ENCODE measurements around the gene PDGFRB.

PDGFRB gene

DNA sequence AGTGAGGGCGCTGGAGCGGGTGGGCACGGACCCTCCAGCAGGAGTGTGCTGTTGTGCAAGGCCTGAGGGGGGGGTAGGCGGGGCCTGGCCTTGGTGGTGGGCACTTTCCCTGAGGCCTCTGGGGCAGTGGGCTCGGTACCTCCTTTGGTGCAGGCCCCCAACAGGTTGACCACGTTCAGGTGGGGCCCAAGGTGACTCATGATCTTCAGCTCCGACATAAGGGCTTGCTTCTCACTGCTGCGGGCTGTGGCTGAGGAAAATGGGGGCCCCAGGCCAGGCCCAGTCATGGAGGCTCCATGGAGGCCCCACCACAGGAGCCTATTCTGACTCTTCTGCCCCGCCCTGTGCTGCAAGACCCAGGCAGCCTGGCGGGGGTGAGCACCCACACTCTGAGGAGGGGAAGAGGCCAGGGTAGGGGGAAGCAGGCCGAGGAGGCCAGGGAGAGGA lies 31.5 kb downstream of the PDGFRB start:
- Histone ChIP-seq H3K4me3 (ENCODE audit: low read depth in 1 of 2, low read length in 2 of 2) (no peak overlapping the region), H3K4me1 (ENCODE audit: insufficient read depth, low read length) (no peaks in the 10 kb centered on the region), H3K9me3 (ENCODE audit: low read length) (no peaks in the 10 kb centered on the region), H3K27me3 (ENCODE audit: control insufficient read depth in 1 of 2, insufficient read depth in 2 of 2, low read length in 2 of 2) (no peaks in the 10 kb centered on the region), H3K27ac (ENCODE audit: low read depth, low read length) (no peak overlapping the region), H3K9ac (ENCODE audit: low read length) (no peak overlapping the region), H3K36me3 (ENCODE audit: insufficient read depth, low read length) (peaks cover 31% of the 10 kb centered on the region)

DNA sequence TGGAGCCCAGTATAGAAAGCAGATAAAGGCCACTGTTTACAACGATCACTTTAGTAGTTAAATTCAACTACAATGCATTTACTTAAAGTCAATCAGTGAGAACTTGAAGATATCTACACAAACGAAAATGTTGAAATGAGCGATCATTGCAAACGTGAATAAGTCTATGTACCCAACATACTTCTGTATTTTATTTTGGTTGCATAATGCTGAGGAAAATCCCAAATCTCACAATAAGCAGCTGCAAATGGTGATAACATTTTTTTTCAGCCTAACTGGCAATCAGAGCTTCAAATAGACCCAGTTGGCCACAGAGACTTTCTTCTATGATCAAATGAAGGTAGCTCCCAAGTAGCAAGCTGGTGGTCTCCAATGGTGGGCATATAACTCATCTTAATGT lies 32.1 kb downstream of the PDGFRB start:
- H3K4me1 ChIP-seq (ENCODE audit: insufficient read depth, low read length), result no peaks in the 10 kb centered on the region
- H3K9ac ChIP-seq (ENCODE audit: low read length), result no peak overlapping the region
- H3K9me3 ChIP-seq (ENCODE audit: low read length), result no peaks in the 10 kb centered on the region
- H3K27me3 ChIP-seq (ENCODE audit: control insufficient read depth in 1 of 2, insufficient read depth in 2 of 2, low read length in 2 of 2), result no peaks in the 10 kb centered on the region
- H3K4me3 ChIP-seq (ENCODE audit: low read depth in 1 of 2, low read length in 2 of 2), result no peak overlapping the region
- no peak overlapping the region for H3K27ac ChIP-seq (ENCODE audit: low read depth, low read length)
- peaks cover 25% of the 10 kb centered on the region for H3K36me3 ChIP-seq (ENCODE audit: insufficient read depth, low read length)

DNA sequence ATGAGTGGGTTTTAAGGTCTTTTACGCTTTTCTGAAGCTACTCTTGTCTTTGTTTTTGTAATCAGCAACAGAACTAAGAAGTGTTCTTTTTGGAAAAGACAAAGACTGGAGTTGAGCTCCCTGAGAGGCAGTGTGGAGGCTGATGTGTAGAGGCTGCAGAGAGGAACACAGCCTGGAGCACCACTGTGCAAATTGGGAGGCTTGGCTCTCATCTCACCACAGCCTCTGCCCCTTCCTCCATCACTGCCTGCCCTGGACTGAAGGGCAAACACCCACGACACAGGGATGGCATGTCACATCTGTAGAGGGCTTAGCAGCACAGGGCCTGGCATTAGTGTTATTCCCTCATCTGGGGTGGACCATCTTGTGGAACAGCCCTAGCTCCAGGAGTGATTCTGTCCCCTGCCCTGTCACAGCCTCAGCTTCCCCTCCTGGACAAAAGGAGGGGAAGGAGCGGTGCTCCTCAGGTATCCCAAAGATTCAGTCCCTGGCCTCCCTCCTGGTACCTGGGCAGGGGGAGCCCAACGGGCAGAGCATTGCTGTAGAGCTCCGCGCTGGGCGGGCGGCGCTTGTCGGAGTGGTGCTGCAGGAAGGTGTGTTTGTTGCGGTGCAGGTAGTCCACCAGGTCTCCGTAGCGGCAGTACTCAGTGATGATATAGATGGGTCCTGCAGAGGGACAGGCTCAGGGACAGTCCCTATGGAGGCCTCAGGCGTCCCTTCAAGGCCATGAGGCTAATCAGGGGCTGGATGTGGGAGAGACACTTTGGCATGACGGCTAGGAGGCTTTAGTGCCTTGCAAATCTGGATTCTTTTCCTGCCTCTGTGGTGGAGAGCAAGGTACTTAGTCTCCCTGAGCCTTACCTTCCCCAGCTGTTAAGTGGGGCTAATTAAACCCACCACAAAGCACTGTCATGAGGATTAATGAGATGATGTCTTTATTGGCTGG lies 32.8 kb downstream of the PDGFRB start:
- Histone ChIP-seq H3K36me3 (ENCODE audit: insufficient read depth, low read length) (peaks cover 19% of the 10 kb centered on the region), H3K4me1 (ENCODE audit: insufficient read depth, low read length) (no peaks in the 10 kb centered on the region), H3K9me3 (ENCODE audit: low read length) (no peaks in the 10 kb centered on the region), H3K9ac (ENCODE audit: low read length) (no peak overlapping the region), H3K27ac (ENCODE audit: low read depth, low read length) (no peak overlapping the region), H3K27me3 (ENCODE audit: control insufficient read depth in 1 of 2, insufficient read depth in 2 of 2, low read length in 2 of 2) (no peaks in the 10 kb centered on the region), H3K4me3 (ENCODE audit: low read depth in 1 of 2, low read length in 2 of 2) (no peak overlapping the region)

DNA sequence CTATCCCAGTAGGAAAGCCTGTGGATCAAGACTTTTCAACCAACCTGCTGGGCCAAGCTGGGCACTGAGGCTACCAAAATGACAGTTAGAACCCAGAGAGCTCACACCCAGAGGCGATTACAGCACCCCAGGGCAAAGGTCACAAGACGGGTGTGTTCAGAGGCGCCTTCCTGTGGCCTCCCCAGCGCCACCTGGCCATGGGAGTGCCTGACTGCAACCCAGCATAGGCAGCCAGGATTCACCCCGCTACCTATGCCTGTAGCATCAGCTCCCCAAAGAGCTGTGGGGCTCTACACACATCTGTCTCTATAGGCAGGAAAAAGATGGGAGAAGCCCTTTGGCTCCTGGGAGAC lies 33.5 kb downstream of the PDGFRB start:
- Histone ChIP-seq H3K27me3 (ENCODE audit: control insufficient read depth in 1 of 2, insufficient read depth in 2 of 2, low read length in 2 of 2) (no peaks in the 10 kb centered on the region), H3K4me3 (ENCODE audit: low read depth in 1 of 2, low read length in 2 of 2) (no peak overlapping the region), H3K4me1 (ENCODE audit: insufficient read depth, low read length) (no peaks in the 10 kb centered on the region), H3K27ac (ENCODE audit: low read depth, low read length) (no peak overlapping the region), H3K9me3 (ENCODE audit: low read length) (no peaks in the 10 kb centered on the region), H3K9ac (ENCODE audit: low read length) (no peak overlapping the region), H3K36me3 (ENCODE audit: insufficient read depth, low read length) (peaks cover 19% of the 10 kb centered on the region)

DNA sequence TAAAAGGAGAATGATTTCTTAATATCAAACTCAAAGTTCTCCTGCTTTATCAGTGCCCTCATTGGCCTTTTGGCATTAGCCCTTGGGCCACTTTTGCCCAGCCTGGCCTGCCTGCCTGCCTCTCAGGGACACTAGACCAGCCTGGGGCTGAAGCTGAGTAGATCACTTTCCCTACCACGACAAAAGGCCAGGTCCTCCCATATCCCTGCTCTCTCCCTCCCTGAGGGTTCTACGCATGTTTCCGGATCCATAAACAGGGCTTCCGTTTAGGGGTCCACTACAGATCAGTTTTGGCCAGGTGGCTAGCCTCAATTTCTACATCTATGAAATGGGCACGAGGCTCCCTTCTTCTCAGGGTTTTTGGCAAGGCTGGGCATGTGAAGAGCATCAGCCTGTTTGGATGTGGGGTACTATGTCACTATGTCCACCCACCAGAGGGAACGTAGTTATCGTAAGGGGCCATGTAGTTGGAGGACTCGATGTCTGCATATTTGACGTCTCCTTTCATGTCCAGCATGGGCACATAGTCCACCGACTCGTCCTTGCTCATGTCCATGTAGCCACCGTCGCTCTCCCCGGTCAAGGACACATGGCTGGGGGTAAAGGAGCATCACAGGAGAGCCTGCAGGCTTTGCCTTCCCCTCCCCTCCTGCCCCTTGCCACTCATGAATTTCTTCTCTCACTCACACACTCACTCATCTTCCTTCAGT lies 34.0 kb downstream of the PDGFRB start:
- no peaks in the 10 kb centered on the region for H3K27me3 ChIP-seq (ENCODE audit: control insufficient read depth in 1 of 2, insufficient read depth in 2 of 2, low read length in 2 of 2)
- H3K27ac ChIP-seq (ENCODE audit: low read depth, low read length), result no peak overlapping the region
- no peak overlapping the region for H3K4me3 ChIP-seq (ENCODE audit: low read depth in 1 of 2, low read length in 2 of 2)
- no peaks in the 10 kb centered on the region for H3K4me1 ChIP-seq (ENCODE audit: insufficient read depth, low read length)
- peaks cover 19% of the 10 kb centered on the region for H3K36me3 ChIP-seq (ENCODE audit: insufficient read depth, low read length)
- H3K9me3 ChIP-seq (ENCODE audit: low read length), result no peaks in the 10 kb centered on the region
- H3K9ac ChIP-seq (ENCODE audit: low read length), result no peak overlapping the region

DNA sequence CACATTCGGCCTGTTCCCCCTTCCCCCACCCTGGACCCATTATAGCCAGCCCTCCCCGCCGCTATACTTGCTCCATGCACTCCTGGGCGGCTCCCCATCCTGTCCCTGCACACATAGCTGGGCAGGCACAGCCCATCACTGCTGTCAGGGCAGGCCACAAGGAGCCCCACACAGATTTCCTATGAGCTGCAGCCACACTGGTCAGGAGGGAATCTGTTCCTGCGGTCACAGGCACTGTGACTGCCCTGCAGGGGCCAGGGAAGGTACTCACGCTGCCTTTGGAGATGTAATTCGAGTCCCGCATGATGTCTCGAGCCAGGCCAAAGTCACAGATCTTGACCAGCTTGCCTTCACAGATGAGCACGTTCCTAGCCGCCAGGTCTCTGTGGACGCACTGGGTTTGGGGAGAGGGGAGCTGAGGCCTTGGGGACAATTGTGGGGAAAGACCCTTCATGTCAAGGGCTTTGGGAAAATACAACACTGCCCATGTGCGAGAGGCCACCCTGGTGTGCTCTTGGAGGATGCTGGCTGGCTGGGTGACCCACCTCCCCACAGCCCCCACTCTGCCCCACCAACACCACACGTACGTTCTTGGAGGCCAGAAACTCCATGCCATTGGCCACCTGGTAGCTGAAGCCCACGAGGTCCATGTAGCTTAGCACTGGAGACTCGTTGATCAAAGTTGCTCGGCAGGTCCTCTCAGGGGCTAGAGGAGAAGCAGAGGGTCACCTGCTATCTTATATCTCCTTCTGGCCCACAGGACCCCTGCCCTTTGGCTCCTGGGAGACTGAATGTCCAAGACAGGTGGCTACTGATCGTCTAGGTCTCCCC lies 34.8 kb downstream of the PDGFRB start:
- Histone ChIP-seq H3K36me3 (ENCODE audit: insufficient read depth, low read length) (peaks cover 19% of the 10 kb centered on the region), H3K27ac (ENCODE audit: low read depth, low read length) (no peak overlapping the region), H3K4me1 (ENCODE audit: insufficient read depth, low read length) (no peaks in the 10 kb centered on the region), H3K4me3 (ENCODE audit: low read depth in 1 of 2, low read length in 2 of 2) (no peak overlapping the region), H3K27me3 (ENCODE audit: control insufficient read depth in 1 of 2, insufficient read depth in 2 of 2, low read length in 2 of 2) (no peaks in the 10 kb centered on the region), H3K9ac (ENCODE audit: low read length) (no peak overlapping the region), H3K9me3 (ENCODE audit: low read length) (no peaks in the 10 kb centered on the region)

DNA sequence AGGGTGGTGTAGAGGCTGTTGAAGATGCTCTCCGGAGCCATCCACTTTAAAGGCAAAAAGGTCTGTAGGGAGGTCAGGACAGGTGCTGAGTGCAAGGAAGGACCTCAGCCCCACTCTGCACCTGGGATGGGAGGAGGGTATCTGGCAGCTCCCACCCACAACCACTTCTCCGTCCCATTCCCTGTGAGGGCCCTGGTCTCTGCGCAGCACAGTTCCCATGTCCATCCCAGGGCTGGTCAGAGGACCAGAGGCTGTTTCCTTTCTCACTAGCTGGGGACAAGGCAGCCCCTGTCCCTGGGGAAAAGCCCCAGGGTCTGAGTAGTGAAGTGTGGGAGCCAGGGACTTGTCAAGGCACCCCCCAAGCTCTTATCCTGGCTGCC lies 35.6 kb downstream of the PDGFRB start:
- no peaks in the 10 kb centered on the region for H3K4me1 ChIP-seq (ENCODE audit: insufficient read depth, low read length)
- H3K27me3 ChIP-seq (ENCODE audit: control insufficient read depth in 1 of 2, insufficient read depth in 2 of 2, low read length in 2 of 2), result no peaks in the 10 kb centered on the region
- H3K27ac ChIP-seq (ENCODE audit: low read depth, low read length), result no peak overlapping the region
- no peak overlapping the region for H3K4me3 ChIP-seq (ENCODE audit: low read depth in 1 of 2, low read length in 2 of 2)
- no peak overlapping the region for H3K9ac ChIP-seq (ENCODE audit: low read length)
- H3K36me3 ChIP-seq (ENCODE audit: insufficient read depth, low read length), result peaks cover 19% of the 10 kb centered on the region
- no peaks in the 10 kb centered on the region for H3K9me3 ChIP-seq (ENCODE audit: low read length)

DNA sequence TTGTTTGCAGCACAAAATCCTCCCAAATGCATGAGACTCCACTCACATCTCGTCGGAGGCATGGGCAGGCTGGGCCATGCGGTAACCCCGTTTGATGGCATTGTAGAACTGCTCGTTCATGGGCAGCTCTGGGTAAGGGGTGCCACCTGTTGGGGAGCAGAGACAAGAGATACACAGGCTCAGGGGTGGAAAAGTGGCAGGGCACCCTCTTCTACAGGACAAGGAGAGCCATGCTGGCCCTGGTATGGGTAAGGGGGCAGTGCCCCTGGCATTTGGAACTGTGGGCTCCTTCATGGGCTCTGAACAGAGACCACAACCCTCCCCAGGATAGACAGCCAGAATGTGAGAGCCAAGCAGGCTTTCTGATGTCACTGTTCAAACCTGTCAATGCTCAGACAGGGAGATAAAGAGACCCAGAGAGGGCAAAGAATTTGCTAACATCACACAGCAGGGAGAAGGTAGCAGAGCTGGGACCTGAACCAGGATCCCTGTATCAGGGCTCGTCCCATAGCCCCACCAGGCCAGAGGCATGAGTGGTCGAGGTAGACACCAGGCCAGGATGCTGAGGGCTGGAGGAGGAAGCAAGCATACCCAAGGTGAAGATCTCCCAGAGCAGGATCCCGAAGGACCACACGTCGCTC lies 36.1 kb downstream of the PDGFRB start:
- Histone ChIP-seq H3K4me1 (ENCODE audit: insufficient read depth, low read length) (no peaks in the 10 kb centered on the region), H3K4me3 (ENCODE audit: low read depth in 1 of 2, low read length in 2 of 2) (no peak overlapping the region), H3K9ac (ENCODE audit: low read length) (no peak overlapping the region), H3K27me3 (ENCODE audit: control insufficient read depth in 1 of 2, insufficient read depth in 2 of 2, low read length in 2 of 2) (no peaks in the 10 kb centered on the region), H3K27ac (ENCODE audit: low read depth, low read length) (no peak overlapping the region), H3K9me3 (ENCODE audit: low read length) (no peaks in the 10 kb centered on the region), H3K36me3 (ENCODE audit: insufficient read depth, low read length) (peaks cover 19% of the 10 kb centered on the region)

DNA sequence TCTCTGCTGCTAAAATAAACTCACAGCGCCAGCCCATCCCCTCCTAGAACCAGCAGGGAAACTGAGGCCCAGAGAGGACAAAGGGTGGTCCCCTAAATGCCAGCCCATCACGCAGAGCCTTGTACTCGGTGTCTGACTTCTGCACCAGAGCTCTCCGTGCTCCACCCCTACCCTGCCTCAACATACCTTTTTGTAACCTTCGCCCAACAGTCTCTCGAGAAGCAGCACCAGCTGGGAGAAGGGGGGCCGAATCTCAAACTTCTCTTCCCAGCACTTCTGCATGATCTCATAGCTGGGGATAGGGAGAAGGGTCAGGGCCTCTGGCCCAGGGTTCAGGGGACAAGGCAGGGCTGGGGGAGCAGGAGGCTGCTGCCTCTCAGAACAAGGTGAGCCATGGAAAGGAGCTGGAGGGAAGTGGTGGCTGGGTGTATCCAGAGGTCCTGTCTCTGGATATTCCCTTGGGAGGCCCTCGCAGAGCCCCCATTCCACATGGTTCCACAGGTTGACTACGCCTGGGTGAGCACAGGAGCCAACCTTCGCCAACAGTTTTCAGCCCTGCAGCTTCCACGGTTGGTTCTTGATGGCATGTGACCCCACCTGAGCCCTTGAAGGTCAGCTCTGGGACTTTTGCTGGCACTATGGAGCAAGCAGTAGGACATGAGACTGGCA lies 37.0 kb downstream of the PDGFRB start:
- H3K27ac ChIP-seq (ENCODE audit: low read depth, low read length), result no peak overlapping the region
- H3K9me3 ChIP-seq (ENCODE audit: low read length), result no peaks in the 10 kb centered on the region
- H3K9ac ChIP-seq (ENCODE audit: low read length), result no peak overlapping the region
- H3K27me3 ChIP-seq (ENCODE audit: control insufficient read depth in 1 of 2, insufficient read depth in 2 of 2, low read length in 2 of 2), result no peaks in the 10 kb centered on the region
- H3K4me1 ChIP-seq (ENCODE audit: insufficient read depth, low read length), result no peaks in the 10 kb centered on the region
- peaks cover 19% of the 10 kb centered on the region for H3K36me3 ChIP-seq (ENCODE audit: insufficient read depth, low read length)
- no peak overlapping the region for H3K4me3 ChIP-seq (ENCODE audit: low read depth in 1 of 2, low read length in 2 of 2)

DNA sequence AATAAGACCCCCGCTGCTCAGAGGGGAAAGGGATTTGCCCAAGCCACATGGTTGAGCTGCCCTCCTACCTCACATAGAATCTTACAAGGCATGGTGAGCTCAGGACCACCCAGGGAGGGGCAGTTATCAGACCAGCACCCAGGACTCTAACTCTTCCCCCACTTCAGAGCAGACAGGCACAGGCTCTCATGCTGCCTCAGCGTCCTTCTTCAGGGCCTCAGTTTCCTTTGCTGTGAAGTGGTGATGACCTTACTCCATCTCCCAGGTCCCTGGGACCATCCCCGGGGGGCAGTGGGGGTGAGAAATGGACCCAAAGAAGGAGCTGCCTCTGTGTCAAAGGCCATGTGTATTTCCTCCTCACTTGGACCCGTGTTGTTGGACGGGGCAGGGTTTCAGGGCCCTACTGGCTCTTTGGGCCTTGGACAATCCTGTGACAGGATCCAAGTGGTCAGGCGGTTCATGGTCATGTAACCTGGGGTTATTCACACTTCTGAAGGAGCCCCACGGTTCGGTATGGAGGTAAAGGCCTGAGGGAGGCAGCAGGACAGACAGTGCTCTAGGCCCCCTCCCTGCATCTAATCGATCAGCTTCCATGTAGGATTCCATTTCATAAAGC lies 37.6 kb downstream of the PDGFRB start:
- Histone ChIP-seq H3K36me3 (ENCODE audit: insufficient read depth, low read length) (peaks cover 19% of the 10 kb centered on the region), H3K27ac (ENCODE audit: low read depth, low read length) (no peak overlapping the region)

More for the DNA sequence above, 37.6 kb downstream of the PDGFRB start:
- Histone ChIP-seq H3K4me1 (ENCODE audit: insufficient read depth, low read length) (peaks cover 5% of the 10 kb centered on the region), H3K27me3 (ENCODE audit: control insufficient read depth in 1 of 2, insufficient read depth in 2 of 2, low read length in 2 of 2) (no peaks in the 10 kb centered on the region), H3K9ac (ENCODE audit: low read length) (no peak overlapping the region), H3K9me3 (ENCODE audit: low read length) (no peaks in the 10 kb centered on the region), H3K4me3 (ENCODE audit: low read depth in 1 of 2, low read length in 2 of 2) (no peak overlapping the region)
